Omental fat pad (tissue), 4 donors: ENCODE data around the gene HSP90AB1. TPM values are rescaled to one million over a fixed set of nuclear protein-coding genes. Genes with fewer than 3 reads are reported as not detected.

ENCODE experiments used
- ATAC-seq: fragments of 150-250 bp; one replicate; pipeline ENCODE4 v1.9.1; 2016; ENCODE audit warnings: mild to moderate bottlenecking, moderate library complexity; ENCODE audit not compliant: low FRiP score
- DNase-seq: peaks from one replicate; pipeline ENCODE4 v3.0.0-alpha.2; 2019; ENCODE audit warnings: low spot score
- total RNA-seq, 4 donors: library from RNA; depleted of rRNA; stranded (reverse); fragments of >200 nt; gene quantifications; one replicate each; pipeline ENCODE4 v1.1.0, GENCODE V29; 2016
- TF ChIP-seq, protein P1 (sequence below), 3 donors: fragments of 450-650 bp; IDR thresholded peaks; one replicate each; pipeline ENCODE4 v1.5.1; 2016 to 2017; ENCODE audit warnings: antibody characterized with exemption in 3 of 3, mild to moderate bottlenecking in 3 of 3, moderate library complexity in 2 of 3

HSP90AB1 gene
- total RNA-seq, 4 donors from 2014 or later = 553 to 1,198 (median 846) TPM

DNA sequence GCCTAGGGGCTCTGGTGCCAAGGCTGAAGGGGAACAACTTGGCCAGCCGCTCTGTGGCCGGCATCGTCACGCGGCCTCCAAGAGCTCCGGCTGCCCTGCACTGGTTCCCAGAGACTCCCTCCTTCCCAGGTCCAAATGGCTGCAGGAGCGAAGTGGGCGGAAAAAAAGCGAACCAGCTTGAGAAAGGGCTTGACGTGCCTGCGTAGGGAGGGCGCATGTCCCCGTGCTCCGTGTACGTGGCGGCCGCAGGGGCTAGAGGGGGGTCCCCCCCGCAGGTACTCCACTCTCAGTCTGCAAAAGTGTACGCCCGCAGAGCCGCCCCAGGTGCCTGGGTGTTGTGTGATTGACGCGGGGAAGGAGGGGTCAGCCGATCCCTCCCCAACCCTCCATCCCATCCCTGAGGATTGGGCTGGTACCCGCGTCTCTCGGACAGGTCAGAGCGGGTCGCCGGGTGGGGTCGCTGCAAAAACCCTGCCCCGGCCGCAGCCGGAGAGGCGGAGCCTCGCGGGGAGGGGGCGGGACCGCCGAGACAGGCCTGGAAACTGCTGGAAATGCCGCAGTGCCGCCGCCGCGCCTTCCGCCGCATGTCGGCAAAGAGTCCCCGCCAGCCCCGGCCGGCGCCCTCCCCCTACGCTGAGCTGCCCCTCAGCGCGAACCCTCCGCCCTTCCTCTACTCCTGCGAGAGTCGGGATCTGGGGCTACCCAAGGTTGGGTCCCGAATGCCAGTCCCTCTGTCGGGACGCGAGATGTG is 814 bp upstream of the HSP90AB1 start:
- DNase-seq (peak; percentile 49), ATAC-seq (peak; percentile 84)
- TF ChIP-seq, protein P1, sequence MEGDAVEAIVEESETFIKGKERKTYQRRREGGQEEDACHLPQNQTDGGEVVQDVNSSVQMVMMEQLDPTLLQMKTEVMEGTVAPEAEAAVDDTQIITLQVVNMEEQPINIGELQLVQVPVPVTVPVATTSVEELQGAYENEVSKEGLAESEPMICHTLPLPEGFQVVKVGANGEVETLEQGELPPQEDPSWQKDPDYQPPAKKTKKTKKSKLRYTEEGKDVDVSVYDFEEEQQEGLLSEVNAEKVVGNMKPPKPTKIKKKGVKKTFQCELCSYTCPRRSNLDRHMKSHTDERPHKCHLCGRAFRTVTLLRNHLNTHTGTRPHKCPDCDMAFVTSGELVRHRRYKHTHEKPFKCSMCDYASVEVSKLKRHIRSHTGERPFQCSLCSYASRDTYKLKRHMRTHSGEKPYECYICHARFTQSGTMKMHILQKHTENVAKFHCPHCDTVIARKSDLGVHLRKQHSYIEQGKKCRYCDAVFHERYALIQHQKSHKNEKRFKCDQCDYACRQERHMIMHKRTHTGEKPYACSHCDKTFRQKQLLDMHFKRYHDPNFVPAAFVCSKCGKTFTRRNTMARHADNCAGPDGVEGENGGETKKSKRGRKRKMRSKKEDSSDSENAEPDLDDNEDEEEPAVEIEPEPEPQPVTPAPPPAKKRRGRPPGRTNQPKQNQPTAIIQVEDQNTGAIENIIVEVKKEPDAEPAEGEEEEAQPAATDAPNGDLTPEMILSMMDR (IDR thresholded peaks at IDR 0.05) = no peak

DNA sequence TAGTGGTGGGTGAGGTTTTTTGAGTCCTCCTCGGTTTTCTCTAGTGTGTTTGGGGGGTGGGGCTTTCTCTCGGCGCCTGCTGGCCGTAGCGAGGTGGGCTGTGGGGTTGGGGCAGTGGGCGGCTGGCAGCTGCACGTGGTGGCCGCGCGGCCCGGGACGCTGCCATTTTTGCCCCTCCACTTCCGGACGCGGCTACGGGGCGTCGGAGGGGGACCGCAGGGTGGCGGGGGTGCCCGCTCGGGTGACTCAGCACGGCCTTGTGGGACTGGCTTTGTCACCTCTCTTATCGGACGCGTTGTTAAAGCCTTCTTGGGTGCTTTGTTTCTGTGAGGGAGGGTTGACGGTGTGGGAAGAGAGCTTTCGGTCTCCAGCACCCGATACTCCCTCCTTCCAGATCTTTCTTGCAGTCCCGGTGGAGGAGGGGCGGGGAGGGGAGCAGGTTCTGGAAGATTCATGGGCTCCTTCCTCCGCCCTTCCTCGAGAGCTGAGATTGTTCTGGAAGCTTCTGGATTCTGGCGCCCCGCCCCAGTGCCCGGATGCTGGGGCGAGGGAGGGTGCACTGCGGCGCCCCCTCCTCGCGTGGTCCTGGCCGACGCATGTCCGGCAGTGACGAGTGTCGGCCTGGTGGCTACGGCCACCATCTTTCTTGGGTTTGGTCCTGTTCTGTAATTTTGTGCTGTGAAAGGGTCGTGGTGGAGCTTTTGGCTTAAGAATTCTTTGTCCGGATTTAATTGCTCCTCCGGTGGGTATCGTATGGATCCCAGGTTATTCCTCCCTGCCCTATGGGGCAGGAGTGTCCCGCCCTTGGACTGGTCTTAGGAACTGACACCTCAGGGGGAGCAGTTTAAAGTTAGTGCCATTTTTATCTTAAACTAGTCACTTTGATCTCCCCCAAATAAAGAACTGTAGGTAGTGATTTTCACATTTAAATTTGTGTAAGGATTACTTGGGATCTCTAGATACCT is 719 bp downstream of the HSP90AB1 start:
- TF ChIP-seq, protein P1 (IDR thresholded peaks at IDR 0.05) = no peak
- DNase-seq (peak; percentile 62), ATAC-seq (peak; percentile 19)

DNA sequence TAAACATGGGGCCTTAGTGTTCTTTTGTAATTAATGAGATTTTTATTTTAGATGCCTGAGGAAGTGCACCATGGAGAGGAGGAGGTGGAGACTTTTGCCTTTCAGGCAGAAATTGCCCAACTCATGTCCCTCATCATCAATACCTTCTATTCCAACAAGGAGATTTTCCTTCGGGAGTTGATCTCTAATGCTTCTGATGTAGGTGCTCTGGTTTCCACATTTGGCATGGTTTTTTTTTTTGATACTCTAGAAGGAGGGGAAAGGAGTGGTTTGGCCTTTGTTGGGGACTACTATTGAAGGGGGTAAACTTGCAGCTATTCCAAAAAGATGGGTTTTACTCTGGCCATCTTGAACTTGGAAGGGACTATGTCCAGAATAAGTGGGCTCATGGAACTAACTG is 1.7 kb downstream of the HSP90AB1 start:
- ATAC-seq = no peak
- TF ChIP-seq, protein P1 (IDR thresholded peaks at IDR 0.05) = no peak
- DNase-seq = no peak

DNA sequence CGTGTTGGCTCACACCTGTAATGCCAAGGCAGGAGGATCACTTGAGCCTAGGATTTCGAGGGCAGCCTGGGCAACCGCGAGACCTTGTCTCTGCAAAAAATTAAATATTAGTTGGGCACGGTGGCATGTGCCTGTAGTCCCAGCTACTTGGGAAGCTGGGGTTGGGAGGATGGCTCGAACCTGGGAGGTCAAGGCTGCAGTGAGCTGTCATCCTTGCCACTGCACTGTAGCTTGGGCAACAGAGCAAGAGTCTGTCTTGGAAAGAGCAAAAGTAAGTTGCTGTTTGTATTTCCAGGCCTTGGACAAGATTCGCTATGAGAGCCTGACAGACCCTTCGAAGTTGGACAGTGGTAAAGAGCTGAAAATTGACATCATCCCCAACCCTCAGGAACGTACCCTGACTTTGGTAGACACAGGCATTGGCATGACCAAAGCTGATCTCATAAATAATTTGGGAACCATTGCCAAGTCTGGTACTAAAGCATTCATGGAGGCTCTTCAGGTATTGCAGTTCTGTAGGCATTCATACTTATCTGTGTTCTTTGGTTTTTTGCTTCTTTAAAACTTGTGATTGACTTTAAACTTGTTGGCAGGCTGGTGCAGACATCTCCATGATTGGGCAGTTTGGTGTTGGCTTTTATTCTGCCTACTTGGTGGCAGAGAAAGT is 2.3 kb downstream of the HSP90AB1 start:
- TF ChIP-seq, protein P1 (IDR thresholded peaks at IDR 0.05) = no peak

DNA sequence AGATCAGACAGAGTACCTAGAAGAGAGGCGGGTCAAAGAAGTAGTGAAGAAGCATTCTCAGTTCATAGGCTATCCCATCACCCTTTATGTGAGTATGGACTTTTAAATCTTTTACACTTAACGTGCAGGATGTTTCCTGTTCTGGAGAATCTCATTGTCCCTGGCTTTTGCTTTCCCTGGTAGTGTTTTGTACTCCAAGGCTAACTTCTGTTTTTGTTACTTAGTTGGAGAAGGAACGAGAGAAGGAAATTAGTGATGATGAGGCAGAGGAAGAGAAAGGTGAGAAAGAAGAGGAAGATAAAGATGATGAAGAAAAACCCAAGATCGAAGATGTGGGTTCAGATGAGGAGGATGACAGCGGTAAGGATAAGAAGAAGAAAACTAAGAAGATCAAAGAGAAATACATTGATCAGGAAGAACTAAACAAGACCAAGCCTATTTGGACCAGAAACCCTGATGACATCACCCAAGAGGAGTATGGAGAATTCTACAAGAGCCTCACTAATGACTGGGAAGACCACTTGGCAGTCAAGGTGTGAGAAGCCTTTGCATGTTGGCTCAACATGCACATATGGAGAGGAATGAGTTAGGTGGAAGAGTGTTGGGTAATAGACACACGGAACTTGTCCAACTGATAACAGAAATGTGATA is 3.3 kb downstream of the HSP90AB1 start:
- TF ChIP-seq, protein P1 (IDR thresholded peaks at IDR 0.05) = no peak
- ATAC-seq = no peak
- no peak for DNase-seq

More for the DNA sequence above, 2.3 kb downstream of the HSP90AB1 start:
- ATAC-seq (no peak), DNase-seq (no peak)

DNA sequence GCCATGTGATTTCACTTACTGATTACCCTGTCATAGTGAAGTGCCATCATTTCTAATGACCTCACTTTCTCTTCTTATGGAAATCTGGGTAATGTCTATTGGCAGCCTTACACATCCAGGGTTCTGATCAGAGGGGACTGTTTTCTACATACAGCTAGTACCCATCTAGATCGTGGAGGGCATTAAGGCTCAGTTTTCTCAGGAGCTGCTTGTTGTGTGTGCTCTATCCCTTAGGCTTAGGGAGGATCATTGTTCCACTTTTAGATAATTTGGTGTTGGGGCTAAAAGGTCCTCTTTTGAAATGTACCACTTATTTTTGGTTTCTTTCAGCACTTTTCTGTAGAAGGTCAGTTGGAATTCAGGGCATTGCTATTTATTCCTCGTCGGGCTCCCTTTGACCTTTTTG is 3.8 kb downstream of the HSP90AB1 start:
- no peak for ATAC-seq
- TF ChIP-seq, protein P1 (IDR thresholded peaks at IDR 0.05) = no peak
- DNase-seq = no peak
